ENCODE measurements around the gene ZNF487.
A peak's percentile ranks its signal among the peaks of the same experiment; 100 is the strongest.
"Not testable (repeated sequence)": the region's sequence is repeated elsewhere in the genome, so short reads cannot be mapped to it uniquely, and the experiment has no call there.

Gene ZNF487

DNA sequence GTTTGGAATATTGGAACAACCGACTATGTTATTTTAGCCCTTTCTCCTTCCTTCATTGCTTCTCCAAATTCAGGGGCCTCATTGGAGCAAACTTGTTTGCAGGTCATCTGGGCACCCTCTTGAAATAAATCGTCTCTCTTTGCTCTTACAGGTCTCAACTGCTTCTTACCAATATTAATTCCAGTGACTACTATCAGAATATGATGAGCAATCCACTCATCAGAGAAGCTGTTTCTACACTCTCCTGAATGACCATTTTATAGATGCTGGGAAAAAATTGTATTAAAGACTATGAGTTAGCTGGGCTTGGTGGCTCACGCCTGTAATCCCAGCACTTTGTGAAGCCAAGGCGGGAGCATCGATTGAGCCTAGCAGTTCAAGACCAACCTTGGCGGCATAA, 15.4 kb upstream of the ZNF487 start:
- ChIA-PET POLR2A (interaction anchor here (0.6 kb wide), 1 partner anchor 14 kb away, joined by 4 read pairs; no protein-coding TSS in a partner anchor), CTCF (interaction anchor here (1.0 kb wide), 1 partner anchor 15 kb away, joined by 4 read pairs; the partner anchor contains the start of gene ZNF487)
- Histone ChIP-seq H3K4me1 (ENCODE audit: control insufficient read depth, insufficient read depth, low read length) (no peaks in the 10 kb centered on the region), H3K27ac (ENCODE audit: extremely low read depth, low read depth, low read length) (no peak overlapping the region), H3K36me3 (ENCODE audit: control insufficient read depth in 2 of 2, insufficient read depth in 1 of 2, low read length in 2 of 2) (no peaks in the 10 kb centered on the region), H3K9me3 (ENCODE audit: control insufficient read depth, insufficient read depth, low read depth, low read length) (no peaks in the 10 kb centered on the region), H3K4me3 (ENCODE audit: low read depth, low read length) (no peak overlapping the region)
- TF ChIP-seq ZNF777 (tag by site-specific recombination; IDR thresholded peaks at IDR 0.05; ENCODE audit: borderline replicate concordance) (no peak), ZNF274 (IDR thresholded peaks at IDR 0.05; ENCODE audit: low read length) (no peak), ZNF274 (tag by site-specific recombination; IDR thresholded peaks at IDR 0.05; ENCODE audit: borderline replicate concordance) (no peak), GLIS1 (tag by site-specific recombination; IDR thresholded peaks at IDR 0.05) (no peak), ZNF350 (tag by site-specific recombination; IDR thresholded peaks at IDR 0.05) (no peak), REPIN1 (tag by site-specific recombination; IDR thresholded peaks at IDR 0.05; ENCODE audit: low read depth) (no peak), ZNF157 (tag by site-specific recombination; IDR thresholded peaks at IDR 0.05) (no peak), TRIM28 (IDR thresholded peaks at IDR 0.05; ENCODE audit: borderline replicate concordance, low read length) (no peak), GLI4 (tag by site-specific recombination; IDR thresholded peaks at IDR 0.05) (no peak), ZNF26 (tag by site-specific recombination; IDR thresholded peaks at IDR 0.05) (no peak), ZNF140 (tag by site-specific recombination; IDR thresholded peaks at IDR 0.05) (no peak), MZF1 (tag by site-specific recombination; IDR thresholded peaks at IDR 0.05; ENCODE audit: borderline replicate concordance) (no peak), ZNF76 (tag by site-specific recombination; IDR thresholded peaks at IDR 0.05; ENCODE audit: borderline replicate concordance, low read depth) (no peak), ZBTB21 (tag by site-specific recombination; IDR thresholded peaks at IDR 0.05) (no peak), ZNF747 (tag by site-specific recombination; IDR thresholded peaks at IDR 0.05) (no peak)
- TF ChIP-seq, protein P1, sequence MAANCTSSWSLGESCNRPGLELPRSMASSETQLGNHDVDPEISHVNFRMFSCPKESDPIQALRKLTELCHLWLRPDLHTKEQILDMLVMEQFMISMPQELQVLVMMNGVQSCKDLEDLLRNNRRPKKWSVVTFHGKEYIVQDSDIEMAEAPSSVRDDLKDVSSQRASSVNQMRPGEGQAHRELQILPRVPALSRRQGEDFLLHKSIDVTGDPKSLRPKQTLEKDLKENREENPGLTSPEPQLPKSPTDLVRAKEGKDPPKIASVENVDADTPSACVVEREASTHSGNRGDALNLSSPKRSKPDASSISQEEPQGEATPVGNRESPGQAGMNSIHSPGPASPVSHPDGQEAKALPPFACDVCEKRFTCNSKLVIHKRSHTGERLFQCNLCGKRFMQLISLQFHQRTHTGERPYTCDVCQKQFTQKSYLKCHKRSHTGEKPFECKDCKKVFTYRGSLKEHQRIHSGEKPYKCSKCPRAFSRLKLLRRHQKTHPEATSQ (tag by site-specific recombination; IDR thresholded peaks at IDR 0.05): no peak

GRCh38 chr10:43421944-43422343, 15.0 kb upstream of the ZNF487 start:
- not testable (repeated sequence) for H3K36me3 ChIP-seq (ENCODE audit: control insufficient read depth in 2 of 2, insufficient read depth in 1 of 2, low read length in 2 of 2); H3K9me3 ChIP-seq (ENCODE audit: control insufficient read depth, insufficient read depth, low read depth, low read length); H3K4me1 ChIP-seq (ENCODE audit: control insufficient read depth, insufficient read depth, low read length); H3K27ac ChIP-seq (ENCODE audit: extremely low read depth, low read depth, low read length); H3K4me3 ChIP-seq (ENCODE audit: low read depth, low read length)
- TF ChIP-seq, protein P2, sequence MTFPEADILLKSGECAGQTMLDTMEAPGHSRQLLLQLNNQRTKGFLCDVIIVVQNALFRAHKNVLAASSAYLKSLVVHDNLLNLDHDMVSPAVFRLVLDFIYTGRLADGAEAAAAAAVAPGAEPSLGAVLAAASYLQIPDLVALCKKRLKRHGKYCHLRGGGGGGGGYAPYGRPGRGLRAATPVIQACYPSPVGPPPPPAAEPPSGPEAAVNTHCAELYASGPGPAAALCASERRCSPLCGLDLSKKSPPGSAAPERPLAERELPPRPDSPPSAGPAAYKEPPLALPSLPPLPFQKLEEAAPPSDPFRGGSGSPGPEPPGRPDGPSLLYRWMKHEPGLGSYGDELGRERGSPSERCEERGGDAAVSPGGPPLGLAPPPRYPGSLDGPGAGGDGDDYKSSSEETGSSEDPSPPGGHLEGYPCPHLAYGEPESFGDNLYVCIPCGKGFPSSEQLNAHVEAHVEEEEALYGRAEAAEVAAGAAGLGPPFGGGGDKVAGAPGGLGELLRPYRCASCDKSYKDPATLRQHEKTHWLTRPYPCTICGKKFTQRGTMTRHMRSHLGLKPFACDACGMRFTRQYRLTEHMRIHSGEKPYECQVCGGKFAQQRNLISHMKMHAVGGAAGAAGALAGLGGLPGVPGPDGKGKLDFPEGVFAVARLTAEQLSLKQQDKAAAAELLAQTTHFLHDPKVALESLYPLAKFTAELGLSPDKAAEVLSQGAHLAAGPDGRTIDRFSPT (tag by site-specific recombination; IDR thresholded peaks at IDR 0.05): 0 out of 2 replicates have a peak, but pooled peaks have one; percentile 15
- CTCF ChIA-PET: interaction anchor here (1.0 kb wide), 1 partner anchor 15 kb away, joined by 4 read pairs; the partner anchor contains the start of gene ZNF487
- POLR2A ChIA-PET: interaction anchor here (0.6 kb wide), 1 partner anchor 15 kb away, joined by 4 read pairs; no protein-coding TSS in a partner anchor

GRCh38 chr10:43424416-43424815, 12.5 kb upstream of the ZNF487 start:
- Histone ChIP-seq H3K4me3 (ENCODE audit: low read depth, low read length) (no peak overlapping the region), H3K9me3 (ENCODE audit: control insufficient read depth, insufficient read depth, low read depth, low read length) (no peaks in the 10 kb centered on the region), H3K27ac (ENCODE audit: extremely low read depth, low read depth, low read length) (no peak overlapping the region), H3K4me1 (ENCODE audit: control insufficient read depth, insufficient read depth, low read length) (no peaks in the 10 kb centered on the region), H3K36me3 (ENCODE audit: control insufficient read depth in 2 of 2, insufficient read depth in 1 of 2, low read length in 2 of 2) (no peaks in the 10 kb centered on the region)
- ChIA-PET CTCF (no interaction called here), POLR2A (no interaction called here)
- no peak for TF ChIP-seq ZNF510 (tag by site-specific recombination; IDR thresholded peaks at IDR 0.05; ENCODE audit: insufficient replicate concordance)
- TF ChIP-seq ZNF629 (tag by site-specific recombination; IDR thresholded peaks at IDR 0.05): no peak
- no peak for TF ChIP-seq ZNF155 (tag by site-specific recombination; IDR thresholded peaks at IDR 0.05)
- no peak for TF ChIP-seq ZBTB1 (tag by site-specific recombination; IDR thresholded peaks at IDR 0.05)
- no peak for TF ChIP-seq PRDM2 (tag by site-specific recombination; IDR thresholded peaks at IDR 0.05; ENCODE audit: borderline replicate concordance)

Data from HEK293 (cell line).